Measurements from ENCODE around the gene TOGARAM1. TPM values are rescaled to one million over a fixed set of nuclear protein-coding genes. Genes with fewer than 3 reads are reported as not detected.

Gene TOGARAM1
- total RNA-seq, 1 donor: 27.1 TPM

- no peaks in the 10 kb centered on the region for H4K20me1 ChIP-seq (ENCODE audit: insufficient read depth, low read length)
- H3K27me3 ChIP-seq (ENCODE audit: insufficient read depth, low read length): no peaks in the 10 kb centered on the region
- H3K4me3 ChIP-seq (ENCODE audit: insufficient read depth, low read length): no peak overlapping the region
- no peak overlapping the region for H3K4me2 ChIP-seq (ENCODE audit: insufficient read depth, low read length)
- H3K9me3 ChIP-seq (ENCODE audit: low read depth, low read length): no peaks in the 10 kb centered on the region
- H2AFZ ChIP-seq (ENCODE audit: low read length): no peak overlapping the region
- H3K27ac ChIP-seq (ENCODE audit: low read depth, low read length): no peak overlapping the region
- peaks cover 34% of the 10 kb centered on the region for H3K79me2 ChIP-seq (ENCODE audit: insufficient read depth, low read length)
- peaks cover 6% of the 10 kb centered on the region for H3K4me1 ChIP-seq (ENCODE audit: insufficient read depth, low read length)
- TF ChIP-seq, protein P1, sequence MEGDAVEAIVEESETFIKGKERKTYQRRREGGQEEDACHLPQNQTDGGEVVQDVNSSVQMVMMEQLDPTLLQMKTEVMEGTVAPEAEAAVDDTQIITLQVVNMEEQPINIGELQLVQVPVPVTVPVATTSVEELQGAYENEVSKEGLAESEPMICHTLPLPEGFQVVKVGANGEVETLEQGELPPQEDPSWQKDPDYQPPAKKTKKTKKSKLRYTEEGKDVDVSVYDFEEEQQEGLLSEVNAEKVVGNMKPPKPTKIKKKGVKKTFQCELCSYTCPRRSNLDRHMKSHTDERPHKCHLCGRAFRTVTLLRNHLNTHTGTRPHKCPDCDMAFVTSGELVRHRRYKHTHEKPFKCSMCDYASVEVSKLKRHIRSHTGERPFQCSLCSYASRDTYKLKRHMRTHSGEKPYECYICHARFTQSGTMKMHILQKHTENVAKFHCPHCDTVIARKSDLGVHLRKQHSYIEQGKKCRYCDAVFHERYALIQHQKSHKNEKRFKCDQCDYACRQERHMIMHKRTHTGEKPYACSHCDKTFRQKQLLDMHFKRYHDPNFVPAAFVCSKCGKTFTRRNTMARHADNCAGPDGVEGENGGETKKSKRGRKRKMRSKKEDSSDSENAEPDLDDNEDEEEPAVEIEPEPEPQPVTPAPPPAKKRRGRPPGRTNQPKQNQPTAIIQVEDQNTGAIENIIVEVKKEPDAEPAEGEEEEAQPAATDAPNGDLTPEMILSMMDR (IDR thresholded peaks at IDR 0.05; ENCODE audit: extremely low read depth, low read depth, low read length): no peak
- DNase-seq (ENCODE audit: insufficient read length, low spot score, missing footprints): no peak
- peaks cover 17% of the 10 kb centered on the region for H3K36me3 ChIP-seq (ENCODE audit: insufficient read depth, low read length)
Measured at GRCh38 chr14:44942436-44942835, 19.6 kb upstream of the TOGARAM1 start.

DNA sequence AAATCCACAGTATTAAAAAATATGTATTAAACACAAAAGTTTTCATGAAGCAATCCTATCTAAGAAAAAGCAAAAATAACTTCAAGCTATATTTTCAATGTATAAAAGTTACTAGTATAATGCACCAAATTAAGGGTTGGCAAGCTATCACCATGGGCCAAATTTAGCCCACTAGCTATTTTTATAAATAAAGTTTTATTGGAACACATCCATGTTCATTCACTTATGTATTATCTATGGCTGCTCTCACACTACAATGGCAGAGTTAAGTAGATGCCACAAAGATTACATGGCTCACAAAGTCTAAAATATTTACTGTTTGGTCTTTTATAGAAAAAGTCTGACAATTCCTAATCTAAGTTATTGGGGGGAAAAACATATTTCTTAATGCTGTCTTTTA, 17.9 kb upstream of the TOGARAM1 start:
- H3K36me3 ChIP-seq (ENCODE audit: insufficient read depth, low read length): peaks cover 9% of the 10 kb centered on the region
- no peak overlapping the region for H2AFZ ChIP-seq (ENCODE audit: low read length)
- no peak overlapping the region for H3K4me2 ChIP-seq (ENCODE audit: insufficient read depth, low read length)
- peaks cover 6% of the 10 kb centered on the region for H3K4me1 ChIP-seq (ENCODE audit: insufficient read depth, low read length)
- no peaks in the 10 kb centered on the region for H3K9me3 ChIP-seq (ENCODE audit: low read depth, low read length)
- peaks cover 40% of the 10 kb centered on the region for H3K79me2 ChIP-seq (ENCODE audit: insufficient read depth, low read length)
- TF ChIP-seq, protein P1 (IDR thresholded peaks at IDR 0.05; ENCODE audit: extremely low read depth, low read depth, low read length): no peak
- H4K20me1 ChIP-seq (ENCODE audit: insufficient read depth, low read length): no peaks in the 10 kb centered on the region
- no peaks in the 10 kb centered on the region for H3K27me3 ChIP-seq (ENCODE audit: insufficient read depth, low read length)
- no peak overlapping the region for H3K27ac ChIP-seq (ENCODE audit: low read depth, low read length)
- DNase-seq (ENCODE audit: insufficient read length, low spot score, missing footprints): no peak
- H3K4me3 ChIP-seq (ENCODE audit: insufficient read depth, low read length): no peak overlapping the region

- Histone ChIP-seq H3K36me3 (ENCODE audit: insufficient read depth, low read length) (peaks cover 5% of the 10 kb centered on the region), H2AFZ (ENCODE audit: low read length) (no peak overlapping the region), H3K4me3 (ENCODE audit: insufficient read depth, low read length) (no peak overlapping the region), H3K27ac (ENCODE audit: low read depth, low read length) (peak overlapping the region; percentile 60), H3K27me3 (ENCODE audit: insufficient read depth, low read length) (no peaks in the 10 kb centered on the region), H3K4me1 (ENCODE audit: insufficient read depth, low read length) (peaks cover 6% of the 10 kb centered on the region), H3K79me2 (ENCODE audit: insufficient read depth, low read length) (peaks cover 37% of the 10 kb centered on the region), H3K4me2 (ENCODE audit: insufficient read depth, low read length) (peak overlapping the region; percentile 4), H4K20me1 (ENCODE audit: insufficient read depth, low read length) (no peaks in the 10 kb centered on the region), H3K9me3 (ENCODE audit: low read depth, low read length) (no peaks in the 10 kb centered on the region)
- peak; percentile 68 for DNase-seq (ENCODE audit: insufficient read length, low spot score, missing footprints)
- TF ChIP-seq, protein P1 (IDR thresholded peaks at IDR 0.05; ENCODE audit: extremely low read depth, low read depth, low read length): no peak
Measured at GRCh38 chr14:44945264-44945663, 16.7 kb upstream of the TOGARAM1 start.

DNA sequence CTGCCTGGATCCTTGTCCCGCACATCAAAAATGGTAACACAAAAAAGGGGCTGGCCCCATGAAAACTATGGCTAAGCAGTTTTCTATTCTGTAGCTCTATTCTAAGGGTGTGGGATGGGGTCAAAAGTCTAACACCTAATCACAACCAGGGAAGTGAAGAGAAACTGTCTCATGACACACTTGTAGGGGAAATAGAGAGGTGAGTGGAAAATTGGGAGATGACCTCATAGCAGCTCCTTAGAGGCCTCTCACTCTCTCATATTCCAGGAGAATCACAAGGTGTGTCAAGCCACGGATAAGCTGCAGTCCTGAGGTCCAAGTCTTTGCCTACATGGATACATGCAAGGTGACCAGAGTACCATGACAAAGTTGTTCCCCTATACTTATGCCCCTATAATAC, 10.9 kb upstream of the TOGARAM1 start:
- H2AFZ ChIP-seq (ENCODE audit: low read length): no peak overlapping the region
- no peaks in the 10 kb centered on the region for H3K27me3 ChIP-seq (ENCODE audit: insufficient read depth, low read length)

More for the DNA sequence above, 10.9 kb upstream of the TOGARAM1 start:
- Histone ChIP-seq H3K4me1 (ENCODE audit: insufficient read depth, low read length) (no peaks in the 10 kb centered on the region), H3K36me3 (ENCODE audit: insufficient read depth, low read length) (no peaks in the 10 kb centered on the region), H3K27ac (ENCODE audit: low read depth, low read length) (no peak overlapping the region), H4K20me1 (ENCODE audit: insufficient read depth, low read length) (no peaks in the 10 kb centered on the region), H3K9me3 (ENCODE audit: low read depth, low read length) (no peaks in the 10 kb centered on the region), H3K4me3 (ENCODE audit: insufficient read depth, low read length) (no peak overlapping the region), H3K4me2 (ENCODE audit: insufficient read depth, low read length) (no peak overlapping the region), H3K79me2 (ENCODE audit: insufficient read depth, low read length) (peaks cover 77% of the 10 kb centered on the region)
- no peak for DNase-seq (ENCODE audit: insufficient read length, low spot score, missing footprints)
- TF ChIP-seq, protein P1 (IDR thresholded peaks at IDR 0.05; ENCODE audit: extremely low read depth, low read depth, low read length): no peak

Measured in osteoblast (primary cell).